NCI-H1417 (cell line): Measurements from ENCODE around the gene AADACL3.
"Not testable (repeated sequence)": the region's sequence is repeated elsewhere in the genome, so short reads cannot be mapped to it uniquely, and the experiment has no call there.

Source experiments
- DNase-seq, 3 experiments: peaks; one replicate each; lab custom pipeline; 2025; lab: John Stamatoyannopoulos, UW

The AADACL3 gene

GRCh38 chr1:12714710-12715475 is 1.0 kb upstream of the AADACL3 start:
- no peak for DNase-seq

DNA sequence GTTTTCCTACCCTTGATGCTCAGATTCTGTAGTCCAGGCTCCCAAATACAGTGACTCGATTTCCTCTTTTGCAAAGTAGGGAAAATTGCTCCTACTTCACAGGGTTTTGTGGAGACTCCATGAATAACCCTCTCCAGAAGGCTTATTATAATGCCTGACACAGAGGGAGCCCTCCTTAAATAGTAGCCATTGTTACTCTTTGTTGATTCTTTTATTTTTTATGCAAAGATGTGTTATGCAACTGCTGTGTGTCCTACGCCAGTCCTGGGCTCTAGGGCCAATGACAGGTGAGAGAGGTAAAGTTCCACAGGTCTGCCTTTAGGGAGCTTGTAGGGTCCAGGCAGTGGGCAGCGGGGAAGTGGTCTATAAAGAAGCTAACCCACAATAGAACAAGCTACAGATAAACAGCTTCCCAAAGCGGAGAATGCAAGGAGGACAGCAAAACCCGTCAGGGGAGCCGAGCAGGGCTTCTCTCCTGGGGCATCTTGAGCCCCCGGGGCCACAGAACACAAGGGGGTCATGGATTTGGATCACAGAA is 1.5 kb downstream of the AADACL3 start:
- DNase-seq = no peak

GRCh38 chr1:12722626-12723025 is 6.7 kb downstream of the AADACL3 start:
- no peak for DNase-seq

- DNase-seq = no peak
Measured at GRCh38 chr1:12728391-12728790, 12.5 kb downstream of the AADACL3 start.

- DNase-seq = no peak
Measured at GRCh38 chr1:12730156-12730555, 14.2 kb downstream of the AADACL3 start.

DNA sequence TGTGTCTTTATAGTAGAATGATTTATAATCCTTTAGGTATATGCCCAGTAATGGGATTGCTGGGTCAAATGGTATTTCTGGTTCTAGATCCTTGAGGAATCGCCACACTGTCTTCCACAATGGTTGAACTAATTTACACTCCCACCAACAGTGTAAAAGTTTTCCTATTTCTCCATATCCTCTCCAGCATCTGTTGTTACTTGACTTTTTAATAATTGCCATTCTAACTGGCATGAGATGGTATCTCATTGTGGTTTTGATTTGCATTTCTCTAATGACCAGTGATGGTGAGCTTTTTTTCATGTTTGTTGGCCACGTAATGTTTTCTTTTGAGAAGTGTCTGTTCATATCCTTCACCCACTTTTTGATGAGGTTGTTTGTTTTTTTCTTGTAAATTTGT is 15.2 kb downstream of the AADACL3 start:
- DNase-seq = not testable (repeated sequence)

GRCh38 chr1:12734651-12735050 is 18.7 kb downstream of the AADACL3 start:
- DNase-seq = no peak

GRCh38 chr1:12738934-12739333 is 23.0 kb downstream of the AADACL3 start:
- DNase-seq = no peak

DNA sequence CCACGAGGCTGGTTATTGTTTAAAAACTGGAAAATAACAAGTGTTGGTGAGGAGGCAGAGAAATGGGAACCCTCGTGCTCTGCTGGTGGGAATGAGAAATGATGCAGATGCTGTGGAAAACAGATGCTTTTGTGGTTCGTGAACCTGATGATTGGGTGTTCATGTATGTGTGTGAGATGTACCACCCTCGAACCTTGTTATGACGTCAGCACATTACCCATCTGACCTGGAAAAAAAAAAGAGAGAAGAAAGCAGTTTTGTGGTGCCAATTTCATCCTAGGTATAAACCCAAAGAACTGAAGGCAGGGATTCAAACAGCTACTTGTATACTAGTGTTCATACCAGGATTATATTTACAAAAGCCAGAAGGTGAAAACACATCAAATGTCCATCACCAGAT is 23.7 kb downstream of the AADACL3 start:
- no peak for DNase-seq

DNA sequence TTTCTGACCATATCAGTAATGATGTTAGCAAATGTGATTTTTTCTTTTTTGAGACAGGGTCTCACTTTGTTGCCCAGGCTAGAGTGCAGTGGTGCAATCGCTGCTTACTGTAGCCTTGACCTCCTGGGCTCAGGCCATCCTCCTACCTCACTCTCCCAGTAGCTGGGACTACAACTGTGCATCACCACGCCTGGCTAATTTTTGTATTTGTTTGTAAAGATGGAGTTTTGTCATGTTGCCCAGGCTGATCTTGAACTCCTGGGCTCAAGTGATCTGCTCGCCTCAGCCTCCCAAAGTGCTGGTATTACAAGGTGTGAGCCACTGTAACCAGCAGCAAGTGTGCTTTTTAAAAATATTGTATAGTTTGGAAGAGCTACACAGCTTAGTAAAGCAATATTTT is 26.0 kb downstream of the AADACL3 start:
- DNase-seq = no peak

- no peak for DNase-seq
Measured at GRCh38 chr1:12745126-12745991, 29.4 kb downstream of the AADACL3 start.

DNA sequence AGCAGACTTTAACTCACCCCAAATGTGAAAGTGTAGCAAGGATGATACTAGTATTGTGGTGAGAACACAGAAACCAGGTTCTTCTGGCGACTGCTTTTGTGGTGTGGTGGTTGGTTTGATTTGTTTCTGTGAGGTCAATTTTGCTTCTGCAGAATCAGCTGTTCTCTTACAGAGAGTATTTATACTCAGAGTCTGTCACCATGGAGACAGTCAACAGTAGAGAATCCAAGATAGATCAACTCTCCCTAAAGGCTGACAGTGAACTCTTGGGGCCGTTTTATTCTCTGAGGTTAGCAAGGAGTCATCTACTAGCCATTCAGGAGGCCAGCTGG is 30.0 kb downstream of the AADACL3 start, which contains the start of gene CFAP107:
Gene CFAP107, plus strand, starts transcription at position 209 of the 332 bp plus-strand sequence. CDS start 231 bp downstream, outside the sequence.
- DNase-seq = peak in 1 of 3 experiments; percentile 2

GRCh38 chr1:12748778-12749355 is 33.0 kb downstream of the AADACL3 start:
- no peak for DNase-seq

DNA sequence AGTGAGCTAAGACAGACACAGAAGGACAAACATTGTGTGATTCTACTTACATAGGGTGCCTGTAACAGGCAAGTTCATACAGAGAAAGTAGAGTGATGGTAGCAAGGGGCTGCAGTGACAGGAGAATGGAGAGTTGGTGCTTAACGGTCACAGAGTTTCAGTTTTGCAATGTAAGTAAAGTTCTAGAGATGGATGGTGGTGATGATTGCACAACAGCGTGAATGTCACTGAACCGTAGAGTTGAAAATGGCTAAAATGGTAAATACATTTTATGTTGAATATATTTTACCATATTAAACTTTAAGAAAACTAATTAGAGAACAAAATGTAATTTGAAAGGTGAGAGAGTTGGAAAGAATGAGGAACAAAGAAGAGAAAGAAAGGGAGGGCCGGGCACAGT is 38.8 kb downstream of the AADACL3 start:
- no peak for DNase-seq

- no peak for DNase-seq
Measured at GRCh38 chr1:12756273-12756672, 40.4 kb downstream of the AADACL3 start.

- DNase-seq = no peak
Measured at GRCh38 chr1:12756768-12757413, 41.0 kb downstream of the AADACL3 start.

- no peak for DNase-seq
Measured at GRCh38 chr1:12757836-12758235, 41.9 kb downstream of the AADACL3 start.

DNA sequence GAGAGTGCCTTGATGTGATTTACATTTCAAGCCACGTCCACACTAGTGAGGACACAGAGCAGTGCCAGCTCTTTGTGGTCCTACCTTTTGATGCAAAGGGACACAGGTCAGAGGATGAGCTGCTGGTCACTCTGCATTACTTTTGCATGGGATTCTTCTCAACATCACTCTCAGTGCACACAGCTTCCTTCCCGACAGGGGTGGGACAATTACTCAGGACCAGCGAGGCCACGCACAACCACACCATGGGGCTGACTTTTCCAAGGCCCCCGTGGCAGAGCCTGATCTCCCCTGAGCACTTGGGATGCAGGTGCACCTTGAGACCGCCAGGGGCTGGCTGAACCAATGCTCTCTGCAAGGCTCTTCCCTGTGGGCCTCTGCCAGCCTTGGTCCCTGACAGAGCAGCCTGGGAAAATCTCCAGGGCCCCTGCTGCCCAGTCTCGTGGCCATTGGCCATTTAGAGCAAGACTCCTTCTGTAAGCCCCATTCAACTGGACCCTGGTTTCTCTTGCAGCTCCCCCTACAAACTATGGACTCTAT is 44.4 kb downstream of the AADACL3 start:
- no peak for DNase-seq

GRCh38 chr1:12761781-12762180 is 45.9 kb downstream of the AADACL3 start:
- no peak for DNase-seq

GRCh38 chr1:12762766-12763165 is 46.9 kb downstream of the AADACL3 start:
- DNase-seq = no peak

DNA sequence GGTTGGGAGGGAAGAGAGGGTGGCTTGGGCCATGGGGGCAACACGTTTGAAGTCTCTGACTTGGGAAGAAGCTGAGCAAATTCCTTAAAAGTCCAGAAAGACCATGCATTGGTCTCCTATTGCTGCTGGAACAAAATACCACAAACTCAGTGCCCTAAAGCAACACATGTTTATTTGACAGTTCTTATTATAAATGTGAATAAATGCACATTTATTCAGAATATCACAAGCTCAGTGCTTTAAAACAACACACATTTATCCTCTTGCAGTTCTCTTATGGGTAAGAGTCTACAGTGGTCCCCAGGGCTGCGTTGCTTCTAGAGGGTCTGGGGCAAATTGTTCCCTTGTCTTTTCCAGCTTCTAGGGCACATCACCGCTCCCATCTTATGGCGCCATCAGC is 47.6 kb downstream of the AADACL3 start:
- no peak for DNase-seq

DNA sequence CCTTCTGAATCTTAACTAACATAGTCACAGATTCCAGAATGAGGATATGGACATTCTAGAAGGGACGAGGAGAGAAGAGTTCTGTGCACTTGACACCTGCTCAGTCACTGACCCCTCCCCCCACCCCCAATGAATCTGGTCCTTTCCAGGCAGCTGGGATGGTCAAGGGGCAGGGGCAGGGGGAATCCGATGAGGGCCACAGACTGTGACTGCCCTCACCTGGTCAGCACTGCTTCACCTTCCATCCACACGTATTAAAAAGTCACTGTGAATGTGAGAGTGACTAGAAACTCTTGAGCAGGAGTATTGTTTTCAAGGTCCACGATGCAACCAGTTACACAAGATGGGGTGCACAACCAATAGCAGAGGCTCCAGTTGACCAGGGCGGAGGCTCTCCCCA is 48.1 kb downstream of the AADACL3 start:
- DNase-seq = no peak
